ENCODE data around the gene NUDT6. TPM values are rescaled to one million over a fixed set of nuclear protein-coding genes. Genes with fewer than 3 reads are reported as not detected.

The NUDT6 gene
- polyA plus RNA-seq, 1 of the 3 experiments (the other 2 are of a cell fraction), result 10.1 TPM

- TF ChIP-seq TEAD4 (IDR thresholded peaks at IDR 0.05; ENCODE audit: borderline replicate concordance, insufficient read depth) (no peak), SMC3 (IDR thresholded peaks at IDR 0.05; ENCODE audit: low read depth, low read length) (no peak), NFIC (IDR thresholded peaks at IDR 0.05; ENCODE audit: borderline replicate concordance) (no peak), MAX (IDR thresholded peaks at IDR 0.05; ENCODE audit: low read depth) (no peak), GABPA (IDR thresholded peaks at IDR 0.05; ENCODE audit: low read depth) (no peak), GATA2 (CRISPR knock-in tag; IDR thresholded peaks at IDR 0.05) (no peak), RAD21 (IDR thresholded peaks at IDR 0.05; ENCODE audit: low read length) (no peak), PBX3 (IDR thresholded peaks at IDR 0.05) (no peak), USF2 (IDR thresholded peaks at IDR 0.05; ENCODE audit: borderline replicate concordance, low read depth, low read length) (no peak), ZBTB33 (IDR thresholded peaks at IDR 0.05; ENCODE audit: borderline replicate concordance, low read depth) (no peak), EP300 (IDR thresholded peaks at IDR 0.05; ENCODE audit: borderline replicate concordance in 1 of 2, low read depth in 1 of 2, low read length in 1 of 2) (no peak), FOSL2 (IDR thresholded peaks at IDR 0.05; ENCODE audit: borderline replicate concordance, low read depth) (no peak), JUND (IDR thresholded peaks at IDR 0.05) (no peak), TAF1 (IDR thresholded peaks at IDR 0.05; ENCODE audit: borderline replicate concordance, low read depth, low read length) (no peak), EZH2phosphoT487 (IDR thresholded peaks at IDR 0.05; ENCODE audit: borderline replicate concordance, low read depth) (no peak), YY1 (IDR thresholded peaks at IDR 0.05; ENCODE audit: low read depth) (no peak)
- Histone ChIP-seq H3F3A (replicated peaks; ENCODE audit: insufficient read depth) (no peaks in the 10 kb centered on the region), H3K9ac (no peak overlapping the region), H3K27ac (ENCODE audit: low read depth in 2 of 2, low read length in 1 of 2) (no peak overlapping the region), H3K4me3 (ENCODE audit: low read depth in 2 of 2, low read length in 1 of 2) (no peak overlapping the region), H3K9me3 (no peaks in the 10 kb centered on the region), H3K79me2 (ENCODE audit: insufficient read depth) (peaks cover 48% of the 10 kb centered on the region), H3K36me3 (replicated peaks in 1 of 2; ENCODE audit: control insufficient read depth in 1 of 2, insufficient read depth in 2 of 2, low read length in 1 of 2) (peaks cover 25 to 43% of the 10 kb centered on the region in 2 experiments), H3K4me1 (ENCODE audit: control insufficient read depth in 1 of 2, insufficient read depth in 2 of 2, low read depth in 1 of 2, low read length in 1 of 2) (peaks cover 3 to 4% of the 10 kb centered on the region in 2 experiments; a peak in 3 of 4 replicates), H3K27me3 (ENCODE audit: insufficient read depth) (no peaks in the 10 kb centered on the region), H3K4me2 (no peak overlapping the region), H4K20me1 (ENCODE audit: insufficient read depth) (no peaks in the 10 kb centered on the region), H2AFZ (ENCODE audit: low read depth) (no peak overlapping the region), H3K9me2 (no peaks in the 10 kb centered on the region)
- ChIA-PET CTCF (interaction anchor here (0.8 to 2.6 kb wide), 4 partner anchors 15 to 1333 kb away, joined by 3 to 29 read pairs (median 6); no protein-coding TSS in a partner anchor), POLR2A (no interaction called here)
- whole genome bisulfite sequencing (ENCODE audit: low lambda C conversion rate), result 100% methylated on average over 1 of the region's 1 CpG
- no peak for DNase-seq
Measured at GRCh38 chr4:122928930-122929329, 6.5 kb upstream of the NUDT6 start.

All from SK-N-SH (cell line).